HEK293T (cell line): Measurements from ENCODE around the gene BACH2.

Source experiments
- ARNT ChIP-seq: fragments of 450-650 bp; IDR thresholded peaks from 2 replicates; pipeline ENCODE4 v1.6.1; 2017; ENCODE audit warnings: mild to moderate bottlenecking
- CTBP1 ChIP-seq: fragments of 450-650 bp; IDR thresholded peaks from 2 replicates; pipeline ENCODE4 v1.6.1; 2016; ENCODE audit warnings: borderline replicate concordance
- FOXA1 ChIP-seq: fragments of 450-650 bp; IDR thresholded peaks from 2 replicates; pipeline ENCODE4 v1.6.1; 2016; ENCODE audit warnings: mild to moderate bottlenecking
- FOXM1 ChIP-seq: fragments of 450-650 bp; IDR thresholded peaks from 2 replicates; pipeline ENCODE4 v1.6.1; 2017; ENCODE audit warnings: mild to moderate bottlenecking, borderline replicate concordance
- HDGF ChIP-seq: fragments of 450-650 bp; IDR thresholded peaks from 2 replicates; pipeline ENCODE4 v1.6.1; 2017; ENCODE audit warnings: antibody characterized with exemption, borderline replicate concordance
- LEF1 ChIP-seq: fragments of 450-650 bp; IDR thresholded peaks from 2 replicates; pipeline ENCODE4 v1.6.1; 2017; ENCODE audit warnings: mild to moderate bottlenecking, borderline replicate concordance
- TF ChIP-seq, protein P1 (sequence below): fragments of 450-650 bp; IDR thresholded peaks from 2 replicates; pipeline ENCODE4 v1.6.1; 2016

DNA sequence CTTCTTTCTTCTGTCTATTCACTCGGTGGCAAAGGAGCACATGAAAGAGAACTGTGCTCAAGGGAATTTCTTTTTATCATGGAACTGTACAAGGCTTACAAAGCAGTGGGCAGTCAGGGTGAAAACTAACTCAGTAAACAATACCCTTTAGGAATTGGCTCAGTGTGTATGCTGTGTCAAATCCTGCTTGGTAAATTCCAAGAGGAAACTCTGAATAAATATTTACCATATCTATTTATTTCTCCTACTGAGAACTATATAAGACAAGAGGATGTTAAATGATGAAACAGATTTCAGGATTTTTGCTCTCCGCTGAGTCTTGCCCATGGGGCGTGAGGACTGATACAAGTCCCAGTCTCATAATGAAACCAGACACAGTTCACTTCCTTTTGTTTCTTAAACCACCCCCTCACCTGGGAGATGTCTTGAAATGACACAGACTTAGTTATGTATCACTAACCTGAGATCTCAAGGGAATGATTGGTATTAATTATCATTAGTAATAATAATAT lies 188.8 kb downstream of the BACH2 start:
- TF ChIP-seq LEF1 (no peak), FOXM1 (no peak), ARNT (no peak), FOXA1 (no peak), HDGF (no peak), CTBP1 (no peak)
- TF ChIP-seq, protein P1, sequence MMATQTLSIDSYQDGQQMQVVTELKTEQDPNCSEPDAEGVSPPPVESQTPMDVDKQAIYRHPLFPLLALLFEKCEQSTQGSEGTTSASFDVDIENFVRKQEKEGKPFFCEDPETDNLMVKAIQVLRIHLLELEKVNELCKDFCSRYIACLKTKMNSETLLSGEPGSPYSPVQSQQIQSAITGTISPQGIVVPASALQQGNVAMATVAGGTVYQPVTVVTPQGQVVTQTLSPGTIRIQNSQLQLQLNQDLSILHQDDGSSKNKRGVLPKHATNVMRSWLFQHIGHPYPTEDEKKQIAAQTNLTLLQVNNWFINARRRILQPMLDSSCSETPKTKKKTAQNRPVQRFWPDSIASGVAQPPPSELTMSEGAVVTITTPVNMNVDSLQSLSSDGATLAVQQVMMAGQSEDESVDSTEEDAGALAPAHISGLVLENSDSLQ: no peak
